CD14-positive monocyte (primary cell): Measurements from ENCODE around the gene DHRS9. TPM values are rescaled to one million over a fixed set of nuclear protein-coding genes. Genes with fewer than 3 reads are reported as not detected.

Experiments used
- DNase-seq, 3 donors: peaks; one replicate each; pipeline ENCODE4 v3.0.0-alpha.2; 2011 to 2022
- H2AFZ ChIP-seq: 2 replicates; pipeline ENCODE4 v1.6.0; 2012; ENCODE audit warnings: mild to moderate bottlenecking, low read depth, low read length, inconsistent platforms; ENCODE audit not compliant: insufficient read depth, poor library complexity, severe bottlenecking
- H3K27ac ChIP-seq, 2 donors: 1 replicate in 1 of 2; 2 replicates in 1 of 2; pipeline ENCODE4 v1.5.1; 2012 to 2013; ENCODE audit warnings: low read length in 2 of 2, control low read depth in 1 of 2, inconsistent platforms in 1 of 2, low read depth in 1 of 2, mild to moderate bottlenecking in 1 of 2
- H3K27me3 ChIP-seq, 2 donors: one replicate each; pipeline versions ENCODE4 v1.6.0 to v1.6.1; 2011 to 2013; ENCODE audit warnings: low read length in 2 of 2; ENCODE audit not compliant: control insufficient read depth in 2 of 2, insufficient read depth in 2 of 2
- H3K36me3 ChIP-seq, 2 donors: replicated peaks in 1 of 2; 1 replicate in 1 of 2; 2 replicates in 1 of 2; pipeline versions ENCODE4 v1.5.1 to v1.6.1; 2012 to 2013; ENCODE audit warnings: low read length in 2 of 2, control low read depth in 1 of 2, inconsistent platforms in 1 of 2, mild to moderate bottlenecking in 1 of 2; ENCODE audit not compliant: insufficient read depth in 2 of 2, control insufficient read depth in 1 of 2
- H3K4me1 ChIP-seq, 2 donors: 1 replicate in 1 of 2; 2 replicates in 1 of 2; pipeline versions ENCODE4 v1.5.1 to v1.6.1; 2012 to 2013; ENCODE audit warnings: low read length in 2 of 2, control low read depth in 1 of 2, inconsistent platforms in 1 of 2, mild to moderate bottlenecking in 1 of 2, moderate library complexity in 1 of 2; ENCODE audit not compliant: insufficient read depth in 2 of 2, control insufficient read depth in 1 of 2
- H3K4me2 ChIP-seq: replicated peaks from 2 replicates; pipeline ENCODE3; 2012; ENCODE audit warnings: low read length, moderate library complexity, mild to moderate bottlenecking; ENCODE audit not compliant: poor library complexity, severe bottlenecking; ENCODE audit errors: extremely low read depth
- H3K4me3 ChIP-seq, 3 experiments: fragments of 200-600 bp in 1 of 3; sonication (generic) in 1 of 3; replicated peaks in 1 of 3; 1 replicate in 2 of 3; 2 replicates in 1 of 3; pipeline ENCODE4 v1.5.1; 2011 to 2013; ENCODE audit warnings: low read length in 3 of 3, mild to moderate bottlenecking in 3 of 3, control low read depth in 2 of 3, low read depth in 2 of 3, inconsistent platforms in 1 of 3, moderate library complexity in 1 of 3
- H3K79me2 ChIP-seq: 2 replicates; pipeline ENCODE4 v1.6.0; 2012; ENCODE audit warnings: mild to moderate bottlenecking, control low read depth, inconsistent platforms, low read length, moderate library complexity; ENCODE audit not compliant: insufficient read depth
- H3K9ac ChIP-seq: 2 replicates; pipeline ENCODE4 v1.6.0; 2017; ENCODE audit warnings: low read length, mild to moderate bottlenecking; ENCODE audit not compliant: insufficient read depth, poor library complexity, severe bottlenecking
- H3K9me3 ChIP-seq, 2 donors: replicated peaks in 1 of 2; 1 replicate in 1 of 2; 2 replicates in 1 of 2; pipeline versions ENCODE4 v1.5.1 to v1.6.1; 2012 to 2013; ENCODE audit warnings: low read length in 2 of 2, control low read depth in 1 of 2; ENCODE audit not compliant: control insufficient read depth in 1 of 2, insufficient read depth in 1 of 2
- H4K20me1 ChIP-seq: 2 replicates; pipeline ENCODE4 v1.6.0; 2012; ENCODE audit warnings: mild to moderate bottlenecking, low read length, control low read depth, moderate library complexity; ENCODE audit not compliant: insufficient read depth
- H3K27ac Mint-ChIP-seq, 7 donors: one replicate each; pipeline ENCODE4 v1.8.0; 2020; ENCODE audit warnings: mild to moderate bottlenecking in 7 of 7, mixed read lengths in 7 of 7, moderate library complexity in 6 of 7, inconsistent platforms in 2 of 7
- H3K27me3 Mint-ChIP-seq, 3 donors: one replicate each; pipeline ENCODE4 v1.8.0; 2021 to 2022; ENCODE audit warnings: low read depth in 3 of 3, mild to moderate bottlenecking in 3 of 3, mixed read lengths in 3 of 3, moderate library complexity in 3 of 3, inconsistent platforms in 1 of 3
- H3K36me3 Mint-ChIP-seq, 2 donors: one replicate each; pipeline ENCODE4 v1.8.0; 2020; ENCODE audit warnings: mixed read lengths in 2 of 2, inconsistent platforms in 1 of 2, mild to moderate bottlenecking in 1 of 2
- H3K4me1 Mint-ChIP-seq: one replicate; pipeline ENCODE4 v1.8.0; 2020; ENCODE audit warnings: mild to moderate bottlenecking, mixed read lengths
- H3K4me3 Mint-ChIP-seq, 2 donors: one replicate each; pipeline ENCODE4 v1.8.0; 2020; ENCODE audit warnings: mild to moderate bottlenecking in 2 of 2, mixed read lengths in 2 of 2, moderate library complexity in 1 of 2
- H3K9me3 Mint-ChIP-seq, 7 donors: one replicate each; pipeline ENCODE4 v1.8.0; 2020 to 2022; ENCODE audit warnings: mixed read lengths in 7 of 7, mild to moderate bottlenecking in 6 of 7, moderate library complexity in 6 of 7, inconsistent platforms in 2 of 7
- CTCF ChIP-seq: fragments of 200-600 bp; IDR thresholded peaks from one replicate; pipeline ENCODE4 v1.8.0; 2022; ENCODE audit warnings: antibody characterized with exemption, mild to moderate bottlenecking
- WGBS: methylation state at CpG from one replicate; pipeline ENCODE4 v1.1.5; 2013; ENCODE audit warnings: missing lambda C conversion rate; ENCODE audit not compliant: insufficient coverage; 5-methylcytosine and 5-hydroxymethylcytosine counted together
- intact Hi-C, 2 donors: fragments of 100-400 bp; cut with micrococcal nuclease; formaldehyde crosslinking; loops; one replicate each; pipeline versions ENCODE4 v1.15.0 to v1.15.1; 2023
- polyA plus RNA-seq, 3 donors: library from polyadenylated mRNA; depleted of rRNA in 1 of 3; unstranded in 2 of 3; stranded (reverse) in 1 of 3; fragments of 300-500 nt in 2 of 3; fragments of >200 nt in 1 of 3; fragmentation: Illumina TruSeq in 2 of 3; gene quantifications; 1 replicate in 2 of 3; 2 replicates in 1 of 3; pipeline ENCODE4 v1.2.3, GENCODE V29; 2012 to 2021

The DHRS9 gene
- polyA plus RNA-seq, 3 donors = 10.0 to 12.9 (median 10.0) TPM

- Histone ChIP-seq H3K79me2 (no peaks in the 10 kb centered on the region), H4K20me1 (no peaks in the 10 kb centered on the region), H3K27ac (no peak overlapping the region), H3K36me3 (no peaks in the 10 kb centered on the region), H3K27me3 (no peaks in the 10 kb centered on the region), H2AFZ (no peak overlapping the region), H3K4me3 (no peak overlapping the region), H3K4me1 (peaks cover 39 to 47% of the 10 kb centered on the region in 2 donors), H3K9ac (no peak overlapping the region), H3K9me3 (no peaks in the 10 kb centered on the region), H3K4me2 (no peak overlapping the region)
- no CpG with 5 or more reads among the region's 1 CpG for WGBS
- TF ChIP-seq CTCF = no peak
- intact Hi-C loops = loop anchor here (5.0 to 10.0 kb wide), 2 partner anchors 36 to 61 kb away; no protein-coding TSS in a partner anchor
- no peak for DNase-seq
- Mint-ChIP-seq H3K27me3 (peaks cover 0 to 1% (median 0%) of the 10 kb centered on the region in 3 donors), H3K4me3 (no peak overlapping the region), H3K36me3 (no peaks in the 10 kb centered on the region), H3K27ac (peak overlapping the region in 3 of 7 donors; percentile 10 to 85 (median 10)), H3K4me1 (peaks cover 47% of the 10 kb centered on the region), H3K9me3 (peaks cover 2 to 12% (median 6%) of the 10 kb centered on the region in 7 donors)
Measured at GRCh38 chr2:169035887-169036286, 33.5 kb upstream of the DHRS9 start.

GRCh38 chr2:169036736-169037440 is 32.5 kb upstream of the DHRS9 start:
- Histone ChIP-seq H3K27me3 (no peaks in the 10 kb centered on the region), H3K79me2 (no peaks in the 10 kb centered on the region), H3K27ac (peak overlapping the region in 1 of 2 donors; percentile 85), H4K20me1 (no peaks in the 10 kb centered on the region), H3K9ac (no peak overlapping the region), H3K4me3 (peak overlapping the region in 1 of 3 experiments; percentile 32), H3K9me3 (no peaks in the 10 kb centered on the region), H3K36me3 (no peaks in the 10 kb centered on the region), H2AFZ (no peak overlapping the region), H3K4me2 (peak overlapping the region; percentile 40), H3K4me1 (peaks cover 39 to 47% of the 10 kb centered on the region in 2 donors)
- intact Hi-C loops = loop anchor here (5.0 to 10.0 kb wide), 2 partner anchors 35 to 62 kb away; no protein-coding TSS in a partner anchor
- peaks cover 0 to 1% (median 0%) of the 10 kb centered on the region in 3 donors for H3K27me3 Mint-ChIP-seq
- H3K9me3 Mint-ChIP-seq = peaks cover 3 to 13% (median 6%) of the 10 kb centered on the region in 7 donors
- H3K27ac Mint-ChIP-seq = peak overlapping the region; percentile 80 to 96 (median 90)
- no peak for TF ChIP-seq CTCF
- no peak overlapping the region for H3K4me3 Mint-ChIP-seq
- H3K36me3 Mint-ChIP-seq = peaks cover 0 to 1% of the 10 kb centered on the region in 2 donors
- WGBS = no CpG with 5 or more reads among the region's 4 CpGs
- peaks cover 45% of the 10 kb centered on the region for H3K4me1 Mint-ChIP-seq
- DNase-seq = peak; percentile 81 to 97 (median 89)
